GM19023 (cell line): ENCODE measurements around the gene MEF2D.

Source experiments
- ATAC-seq: cut with Tn5 transposase; IDR thresholded peaks from one replicate; pipeline ENCODE4 v1.9.1; 2021; ENCODE audit warnings: mild to moderate bottlenecking, moderate library complexity; ENCODE audit not compliant: unreplicated experiment

MEF2D gene

DNA sequence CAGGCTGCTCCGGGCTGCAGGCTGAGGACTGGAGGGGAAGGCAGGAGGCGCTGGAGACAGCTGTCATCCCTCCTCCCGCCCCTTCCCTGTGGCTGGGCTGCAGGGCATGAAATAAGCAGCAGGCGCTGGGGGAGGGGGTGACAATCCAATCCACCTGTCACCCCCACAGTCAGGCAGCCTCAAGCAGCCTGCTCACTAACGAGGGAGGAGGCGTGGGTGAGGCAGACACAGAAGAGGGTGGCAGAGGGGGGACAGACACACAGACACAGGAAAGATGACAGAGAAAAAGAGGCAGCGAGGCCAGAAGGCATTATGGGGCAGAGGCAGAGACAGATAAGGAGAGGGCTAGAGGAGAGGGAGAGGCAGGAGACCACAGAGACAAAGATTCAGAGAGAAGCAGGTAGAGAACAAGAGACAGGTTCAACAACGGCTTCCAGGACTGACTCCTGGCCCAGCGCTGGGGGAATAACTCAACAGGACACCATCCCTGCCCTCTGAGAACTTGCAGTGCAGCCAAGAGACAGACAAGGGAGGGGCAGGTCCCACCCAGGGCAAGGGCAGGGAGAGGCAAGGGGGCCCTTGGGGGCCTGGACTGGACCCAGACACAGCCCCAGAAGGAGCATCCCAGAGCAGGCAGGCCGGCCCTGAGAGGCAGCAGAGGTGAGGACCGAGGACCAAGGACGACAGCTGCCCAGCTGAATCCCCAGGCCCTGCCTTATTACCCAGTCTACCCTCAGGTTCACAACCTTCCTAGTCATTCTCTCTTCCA lies 11.2 kb downstream of the MEF2D start:
- ATAC-seq, result peak; percentile 24

- ATAC-seq, result peak; percentile 70
Observed at GRCh38 chr1:156488566-156489165, 11.9 kb downstream of the MEF2D start.

GRCh38 chr1:156487862-156488261 lies 12.7 kb downstream of the MEF2D start:
- ATAC-seq, result peak; percentile 34

DNA sequence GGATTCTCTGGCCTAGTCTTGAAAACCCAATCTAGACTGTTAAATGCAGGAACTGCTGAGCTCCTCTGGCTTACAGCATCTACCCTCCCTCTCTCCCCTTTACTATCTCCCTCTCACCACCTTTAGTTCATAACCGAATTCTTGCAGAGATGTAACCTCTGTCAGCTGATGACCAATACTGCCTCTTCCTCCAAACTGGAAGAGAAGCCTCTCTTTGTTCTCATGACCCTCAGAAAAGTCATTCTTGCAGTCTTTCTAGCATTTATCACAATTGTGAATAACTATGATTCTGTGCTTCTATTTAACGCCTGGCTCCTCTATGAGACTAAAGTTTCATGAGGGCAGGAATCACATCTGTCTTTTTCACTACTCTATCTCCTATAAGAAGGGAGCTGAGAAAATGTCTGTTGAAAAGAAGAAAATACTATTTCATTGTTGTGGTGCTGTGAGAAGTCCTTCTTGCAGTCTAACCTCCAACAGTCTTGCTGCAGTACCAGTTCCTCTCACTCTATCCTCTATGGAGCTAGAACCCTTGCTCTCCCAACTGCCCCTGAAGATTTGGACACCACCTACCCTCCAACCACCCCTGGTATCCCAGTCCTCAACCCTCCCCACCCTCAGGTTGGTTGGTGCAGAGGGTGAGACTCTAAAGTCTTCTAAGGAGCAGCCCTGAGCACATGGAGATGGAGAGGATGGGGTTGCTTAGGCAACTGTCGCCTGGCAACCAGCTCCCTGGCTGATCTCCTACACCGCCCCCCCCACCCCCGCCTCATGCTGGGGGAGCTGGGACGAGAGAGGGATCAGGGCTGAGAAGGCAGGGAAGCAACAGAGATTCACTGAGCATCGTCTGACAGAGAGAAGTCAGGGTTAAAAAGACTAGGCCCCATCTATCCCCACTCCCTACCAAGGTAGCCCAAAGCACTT lies 13.9 kb downstream of the MEF2D start:
- no peak for ATAC-seq

DNA sequence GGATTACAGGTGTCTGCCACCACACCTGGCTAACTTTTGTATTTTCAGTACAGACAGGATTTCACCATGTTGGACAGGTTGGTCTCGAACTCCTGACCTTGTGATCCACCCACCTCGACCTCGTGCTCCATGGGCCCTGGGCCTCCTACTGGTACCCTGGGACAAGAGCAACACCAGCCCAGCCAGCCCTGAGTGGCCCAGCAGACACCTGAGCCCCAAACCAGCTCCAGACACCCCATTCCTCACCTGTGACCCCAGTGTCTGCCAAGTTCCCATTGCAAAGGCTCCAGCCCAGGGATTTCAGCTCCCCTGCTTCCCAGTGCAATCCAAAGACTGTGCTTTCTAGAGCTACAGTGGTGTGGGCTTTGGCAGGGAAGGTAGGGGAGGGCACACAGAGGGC lies 14.6 kb downstream of the MEF2D start:
- no peak for ATAC-seq

- ATAC-seq, result no peak
Observed at GRCh38 chr1:156484480-156485058, 16.0 kb downstream of the MEF2D start.

DNA sequence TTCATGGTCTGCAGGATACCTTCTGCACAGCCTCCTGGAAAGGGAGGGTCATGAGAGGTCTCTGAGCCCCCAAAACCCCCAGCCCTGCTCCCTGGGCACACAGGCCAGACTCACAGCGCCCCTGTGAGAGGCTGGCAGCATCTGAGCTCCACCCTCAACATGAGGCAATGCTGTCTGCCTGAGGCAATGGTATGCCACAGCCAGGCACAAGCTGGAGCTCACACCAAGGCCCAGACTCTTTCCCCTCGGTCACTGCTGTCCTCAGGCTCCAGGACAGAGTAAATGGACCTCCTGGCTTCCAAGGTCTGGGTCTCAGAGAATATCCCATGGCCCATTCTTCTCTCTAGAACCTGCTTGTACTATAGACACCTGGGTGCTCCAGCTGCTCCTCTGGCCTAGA lies 17.2 kb downstream of the MEF2D start:
- no peak for ATAC-seq

DNA sequence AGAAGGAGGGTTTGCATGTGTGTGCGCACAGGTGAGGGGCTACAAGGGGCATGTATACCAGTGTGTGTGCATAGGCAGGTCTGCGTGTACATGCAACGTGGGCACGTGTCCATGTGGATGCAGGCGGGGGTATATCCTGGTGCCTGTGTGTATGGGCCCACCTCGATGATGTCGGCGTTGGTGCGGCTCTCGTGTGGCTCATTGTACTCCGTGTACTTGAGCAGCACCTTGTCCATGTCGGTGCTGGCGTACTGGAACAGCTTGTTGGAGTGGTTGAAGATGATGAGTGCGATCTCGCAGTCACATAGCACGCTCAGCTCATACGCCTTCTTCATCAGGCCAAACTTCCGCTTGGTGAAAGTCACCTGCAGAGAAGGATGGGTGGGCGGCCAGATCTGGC lies 18.3 kb downstream of the MEF2D start:
- no peak for ATAC-seq

DNA sequence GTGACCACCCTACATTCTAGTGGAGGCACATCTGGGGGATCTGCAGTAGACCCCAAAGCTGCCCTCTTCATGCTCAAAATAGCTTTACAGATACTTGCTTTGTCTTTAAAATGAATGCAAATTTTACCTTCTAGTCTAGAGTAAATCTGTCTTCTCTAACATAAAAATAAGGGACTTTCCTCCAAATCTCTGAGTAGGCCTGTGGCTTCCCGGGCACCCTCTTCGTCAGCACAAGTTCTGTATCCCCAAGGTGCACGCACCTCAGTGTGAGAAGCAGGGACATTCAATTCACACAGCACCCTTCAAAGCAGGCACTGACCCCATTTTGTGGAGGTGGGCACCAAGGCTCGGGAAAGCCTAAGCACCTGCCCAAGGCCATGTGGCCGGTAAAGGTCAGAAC lies 19.0 kb downstream of the MEF2D start:
- no peak for ATAC-seq

- peak; percentile 61 for ATAC-seq
Observed at GRCh38 chr1:156480411-156481192, 20.0 kb downstream of the MEF2D start.

GRCh38 chr1:156480016-156480370 lies 20.6 kb downstream of the MEF2D start:
- ATAC-seq, result no peak

DNA sequence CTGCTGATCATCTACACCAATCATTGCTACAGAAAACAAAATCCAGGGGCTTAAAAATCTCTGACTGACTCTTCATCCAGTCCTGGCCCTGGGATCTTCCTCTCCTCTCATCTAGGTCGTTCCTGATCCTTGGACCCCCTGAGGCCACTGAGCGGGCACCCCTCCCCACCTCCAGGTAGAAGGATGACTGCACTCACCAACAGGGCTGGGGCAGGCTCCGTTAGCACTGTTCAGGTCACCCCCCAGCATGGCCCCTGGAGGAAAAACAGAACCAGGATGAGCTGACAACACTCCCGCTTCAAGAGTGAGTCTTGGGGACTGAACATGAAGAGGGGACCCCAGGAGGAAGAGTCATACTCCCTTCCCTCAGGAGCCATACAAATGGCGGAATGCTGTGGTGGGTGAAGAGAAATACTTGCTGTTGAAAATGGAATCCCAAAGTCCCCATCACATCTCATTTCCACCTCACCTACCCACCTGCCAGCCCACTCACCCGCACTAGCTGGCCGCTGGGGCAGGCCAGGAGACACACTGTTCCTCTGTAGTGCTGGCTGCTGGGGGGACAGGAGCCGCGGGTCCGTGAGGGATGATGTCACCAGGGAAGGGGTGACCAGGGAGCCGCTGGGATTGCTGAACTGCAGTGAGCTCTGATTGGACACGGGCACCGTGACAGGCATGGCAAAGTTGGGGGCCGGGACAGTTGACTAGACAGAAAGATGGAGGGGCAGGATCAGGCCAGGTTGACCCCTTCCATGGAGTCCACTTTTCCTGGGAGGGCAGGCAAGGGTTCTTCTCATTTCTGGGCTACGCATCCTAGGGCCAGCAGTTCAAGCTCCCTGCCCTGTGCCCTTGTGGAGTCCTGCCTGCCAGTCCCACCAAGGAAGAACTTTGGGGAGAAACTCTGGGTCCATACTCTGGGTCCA lies 21.2 kb downstream of the MEF2D start:
- ATAC-seq, result no peak

DNA sequence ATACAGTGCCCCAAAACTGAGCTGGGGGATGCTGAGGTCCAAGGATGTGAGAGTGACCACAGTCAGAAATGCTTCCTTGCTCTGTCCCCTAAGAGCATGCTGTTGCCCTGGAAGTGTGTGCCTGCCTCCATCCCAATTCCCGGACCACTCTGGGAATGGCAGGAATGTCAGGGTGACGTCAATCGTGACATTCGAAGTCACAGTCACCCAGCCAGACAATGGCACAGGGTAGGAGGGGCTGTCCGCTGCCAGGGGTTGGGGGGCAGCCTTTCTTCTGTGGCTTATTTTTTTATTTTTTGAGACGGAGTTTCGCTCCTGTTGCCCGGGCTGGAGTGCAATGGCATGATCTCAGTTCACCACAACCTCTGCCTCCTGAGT lies 22.3 kb downstream of the MEF2D start:
- no peak for ATAC-seq

DNA sequence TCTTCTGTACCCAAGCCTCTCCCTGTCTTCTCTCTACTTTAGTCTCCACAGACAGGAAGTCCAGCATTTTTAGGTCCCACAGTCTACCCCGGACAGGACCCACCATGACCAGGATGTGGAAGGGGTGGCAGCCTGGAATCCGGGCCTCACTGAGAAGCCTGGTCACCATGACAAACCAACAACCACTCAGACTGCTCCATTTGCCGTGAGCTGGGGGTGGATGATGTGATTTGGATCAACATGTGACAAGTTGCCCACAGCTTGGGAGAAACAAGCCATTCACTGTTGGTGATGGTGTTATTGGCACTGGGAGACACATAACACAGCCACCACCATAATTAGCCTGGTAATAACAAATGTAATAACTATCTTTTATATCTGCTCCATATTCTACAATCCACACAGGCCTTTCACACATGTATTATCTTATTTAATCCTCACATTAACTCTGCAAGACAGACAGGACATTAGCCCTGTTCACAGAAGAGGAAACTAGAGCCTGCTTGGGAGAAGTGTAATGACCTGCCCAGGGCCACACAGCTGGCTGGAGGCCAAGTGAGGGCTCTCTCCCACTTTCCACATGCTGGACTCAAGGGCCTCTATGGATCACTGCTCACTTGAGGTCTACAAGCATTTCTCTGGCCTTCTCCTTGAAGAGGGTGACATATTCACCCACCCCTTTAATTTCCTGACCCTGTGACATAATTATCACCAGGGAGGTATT lies 22.9 kb downstream of the MEF2D start:
- ATAC-seq, result no peak

DNA sequence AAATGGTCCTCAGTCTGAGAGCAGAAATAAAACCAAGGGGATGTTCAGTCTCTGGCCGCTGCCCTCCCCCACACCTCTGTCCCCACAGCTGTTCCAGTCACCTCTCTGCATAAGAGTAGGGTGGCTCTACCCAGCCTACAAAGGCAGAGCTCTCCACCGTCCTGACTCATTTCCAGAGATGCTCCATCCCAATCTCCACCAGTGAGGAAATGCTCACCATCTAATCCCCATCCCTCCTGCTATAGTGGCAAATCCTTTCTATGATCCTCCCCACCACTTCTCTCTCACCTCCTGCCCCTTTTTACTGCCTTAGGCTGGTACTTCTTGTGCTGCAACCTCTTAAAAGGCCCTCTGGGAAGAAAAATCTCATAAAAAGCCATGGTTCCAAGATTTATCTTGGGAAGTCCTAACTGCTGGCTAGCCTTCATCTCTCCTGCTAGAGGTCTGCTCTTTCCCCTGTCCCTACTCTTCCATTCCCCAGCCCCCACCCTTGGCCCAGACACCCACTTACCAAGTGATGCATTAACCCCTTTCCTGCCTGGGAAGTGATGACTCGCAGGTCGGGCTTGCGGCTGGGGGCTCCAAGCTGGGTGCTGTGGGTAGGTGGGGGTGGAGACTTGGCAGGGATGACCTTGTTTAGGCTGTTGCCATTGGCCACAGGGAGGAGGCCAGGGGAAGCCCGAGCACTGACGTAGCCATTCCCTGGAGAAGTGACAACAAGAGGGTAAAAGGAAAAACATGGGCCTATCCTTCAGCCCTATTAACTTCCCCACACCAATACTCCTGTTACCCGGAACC lies 23.9 kb downstream of the MEF2D start:
- ATAC-seq, result no peak

GRCh38 chr1:156475568-156476500 lies 24.7 kb downstream of the MEF2D start:
- ATAC-seq, result no peak

DNA sequence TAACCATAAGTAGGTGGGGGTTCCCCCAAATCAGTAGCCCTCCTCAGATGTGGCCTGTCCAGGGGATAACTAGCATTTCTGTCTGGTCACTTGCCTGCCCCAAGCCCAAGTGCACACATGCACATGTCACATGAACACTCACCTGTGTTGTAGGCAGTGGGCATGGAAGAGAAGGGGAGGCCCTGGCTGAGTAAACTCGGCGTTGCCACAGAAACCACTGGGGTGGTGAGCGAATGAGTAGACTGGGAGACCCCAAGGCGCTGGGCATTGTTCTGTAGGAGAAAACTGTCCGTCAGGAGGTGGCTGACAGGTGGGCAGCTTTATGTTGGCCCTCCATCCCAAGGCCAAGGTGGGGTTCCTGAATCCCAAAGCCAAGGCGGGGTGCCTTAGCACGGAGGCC lies 25.6 kb downstream of the MEF2D start:
- ATAC-seq, result no peak
